OCI-M2 (cell line): ENCODE data around the gene KYNU.

Source experiments
- DNase-seq: peaks from one replicate; lab custom pipeline; 2025; ENCODE audit not compliant: unreplicated experiment; lab: John Stamatoyannopoulos, UW

Gene KYNU

GRCh38 chr2:142954493-142954892 is 77.0 kb downstream of the KYNU start:
- no peak for DNase-seq

- no peak for DNase-seq
Observed at GRCh38 chr2:142957144-142957543, 79.7 kb downstream of the KYNU start.

GRCh38 chr2:142961202-142961601 is 83.7 kb downstream of the KYNU start:
- DNase-seq: no peak

- DNase-seq: no peak
Observed at GRCh38 chr2:142965443-142965842, 88.0 kb downstream of the KYNU start.

- no peak for DNase-seq
Observed at GRCh38 chr2:142966284-142966683, 88.8 kb downstream of the KYNU start.

GRCh38 chr2:142967060-142967459 is 89.6 kb downstream of the KYNU start:
- DNase-seq: no peak

GRCh38 chr2:142973160-142973821 is 95.8 kb downstream of the KYNU start:
- DNase-seq: no peak

- DNase-seq: no peak
Observed at GRCh38 chr2:142973822-142974207, 96.4 kb downstream of the KYNU start.

- DNase-seq: no peak
Observed at GRCh38 chr2:142974288-142975024, 97.0 kb downstream of the KYNU start.

GRCh38 chr2:142975239-142975638 is 97.8 kb downstream of the KYNU start:
- no peak for DNase-seq

- DNase-seq: peak; percentile 9
Observed at GRCh38 chr2:142980246-142981068, 103.0 kb downstream of the KYNU start.

GRCh38 chr2:142981069-142981378 is 103.6 kb downstream of the KYNU start:
- DNase-seq: no peak

- DNase-seq: no peak
Observed at GRCh38 chr2:142981756-142982155, 104.3 kb downstream of the KYNU start.

GRCh38 chr2:142983174-142983573 is 105.7 kb downstream of the KYNU start:
- DNase-seq: no peak

GRCh38 chr2:142984657-142985056 is 107.2 kb downstream of the KYNU start:
- DNase-seq: no peak

GRCh38 chr2:142987044-142987443 is 109.6 kb downstream of the KYNU start:
- DNase-seq: no peak

GRCh38 chr2:142989273-142990204 is 112.1 kb downstream of the KYNU start:
- no peak for DNase-seq

- DNase-seq: no peak
Observed at GRCh38 chr2:142991295-142991694, 113.8 kb downstream of the KYNU start.

GRCh38 chr2:142992840-142993239 is 115.4 kb downstream of the KYNU start:
- DNase-seq: no peak

- no peak for DNase-seq
Observed at GRCh38 chr2:142993771-142994170, 116.3 kb downstream of the KYNU start.

- no peak for DNase-seq
Observed at GRCh38 chr2:142994665-142995064, 117.2 kb downstream of the KYNU start.
